Measurements from ENCODE around the gene XRCC4.

- TF ChIP-seq, protein P1, sequence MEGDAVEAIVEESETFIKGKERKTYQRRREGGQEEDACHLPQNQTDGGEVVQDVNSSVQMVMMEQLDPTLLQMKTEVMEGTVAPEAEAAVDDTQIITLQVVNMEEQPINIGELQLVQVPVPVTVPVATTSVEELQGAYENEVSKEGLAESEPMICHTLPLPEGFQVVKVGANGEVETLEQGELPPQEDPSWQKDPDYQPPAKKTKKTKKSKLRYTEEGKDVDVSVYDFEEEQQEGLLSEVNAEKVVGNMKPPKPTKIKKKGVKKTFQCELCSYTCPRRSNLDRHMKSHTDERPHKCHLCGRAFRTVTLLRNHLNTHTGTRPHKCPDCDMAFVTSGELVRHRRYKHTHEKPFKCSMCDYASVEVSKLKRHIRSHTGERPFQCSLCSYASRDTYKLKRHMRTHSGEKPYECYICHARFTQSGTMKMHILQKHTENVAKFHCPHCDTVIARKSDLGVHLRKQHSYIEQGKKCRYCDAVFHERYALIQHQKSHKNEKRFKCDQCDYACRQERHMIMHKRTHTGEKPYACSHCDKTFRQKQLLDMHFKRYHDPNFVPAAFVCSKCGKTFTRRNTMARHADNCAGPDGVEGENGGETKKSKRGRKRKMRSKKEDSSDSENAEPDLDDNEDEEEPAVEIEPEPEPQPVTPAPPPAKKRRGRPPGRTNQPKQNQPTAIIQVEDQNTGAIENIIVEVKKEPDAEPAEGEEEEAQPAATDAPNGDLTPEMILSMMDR (IDR thresholded peaks at IDR 0.05), result no peak
- no peak for TF ChIP-seq EZH2phosphoT487 (IDR thresholded peaks at IDR 0.05)
Measured at GRCh38 chr5:83377131-83377865, 300.0 kb downstream of the XRCC4 start.

Data from neural progenitor cell (in vitro differentiated cells).